GM18502 (cell line): ENCODE results near the gene PRSS3.
"Not testable (repeated sequence)": the region's sequence is repeated elsewhere in the genome, so short reads cannot be mapped to it uniquely, and the experiment has no call there.

Experiments used
- ATAC-seq: cut with Tn5 transposase; IDR thresholded peaks from one replicate; pipeline ENCODE4 v1.9.1; 2021; ENCODE audit warnings: mild to moderate bottlenecking; ENCODE audit not compliant: unreplicated experiment, poor library complexity

Gene PRSS3

DNA sequence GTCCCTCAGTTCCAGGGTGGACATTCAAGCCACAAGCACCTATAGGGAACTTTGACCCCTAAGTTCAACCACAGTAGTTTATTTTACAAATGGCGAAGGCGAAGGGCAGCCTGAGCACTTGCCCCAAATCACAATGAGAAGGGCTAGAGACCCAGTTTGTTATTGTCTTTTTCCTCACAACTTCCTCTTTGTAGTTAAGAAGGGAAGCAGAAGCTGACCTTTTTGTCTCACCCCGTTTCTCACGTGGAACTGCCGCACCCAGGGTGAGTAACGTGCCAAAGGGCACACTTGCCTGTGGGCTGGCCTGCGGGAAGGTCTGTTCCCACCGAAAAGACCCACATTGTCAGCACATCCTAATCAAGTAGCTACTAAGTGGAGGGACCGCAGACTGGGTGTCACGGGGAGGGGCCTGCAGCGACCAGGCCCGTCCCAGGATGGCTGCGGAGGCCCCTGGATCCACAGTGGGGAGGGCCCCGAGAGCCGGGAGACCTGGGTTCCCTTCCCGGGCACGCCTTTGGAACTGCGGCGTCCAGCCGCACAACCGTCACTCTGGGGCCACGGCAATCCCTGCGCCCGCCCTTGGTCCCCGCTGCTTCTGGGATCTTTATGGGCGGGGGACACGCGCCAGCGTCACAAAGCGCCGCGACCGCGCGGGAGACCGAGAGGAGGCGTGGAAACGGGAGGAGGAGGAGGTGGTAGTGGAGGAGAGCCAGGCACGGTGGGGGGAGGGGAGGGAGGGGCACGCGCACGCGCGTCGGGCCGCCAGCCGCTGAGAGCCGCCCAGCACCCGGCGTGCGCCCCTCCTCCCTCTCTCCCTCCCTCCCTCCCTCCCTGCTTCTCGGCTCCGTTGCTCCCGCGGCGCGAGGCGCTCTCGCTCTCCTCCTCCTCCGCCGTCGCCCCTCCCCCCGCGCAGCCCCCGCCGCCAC, 21.2 kb downstream of the PRSS3 start, which contains the start of gene UBE2R2:
TSS of gene UBE2R2 (plus strand) at position 834 of the 926 bp plus-strand sequence. CDS start 598 bp downstream, outside the sequence.
- peak; percentile 70 for ATAC-seq

DNA sequence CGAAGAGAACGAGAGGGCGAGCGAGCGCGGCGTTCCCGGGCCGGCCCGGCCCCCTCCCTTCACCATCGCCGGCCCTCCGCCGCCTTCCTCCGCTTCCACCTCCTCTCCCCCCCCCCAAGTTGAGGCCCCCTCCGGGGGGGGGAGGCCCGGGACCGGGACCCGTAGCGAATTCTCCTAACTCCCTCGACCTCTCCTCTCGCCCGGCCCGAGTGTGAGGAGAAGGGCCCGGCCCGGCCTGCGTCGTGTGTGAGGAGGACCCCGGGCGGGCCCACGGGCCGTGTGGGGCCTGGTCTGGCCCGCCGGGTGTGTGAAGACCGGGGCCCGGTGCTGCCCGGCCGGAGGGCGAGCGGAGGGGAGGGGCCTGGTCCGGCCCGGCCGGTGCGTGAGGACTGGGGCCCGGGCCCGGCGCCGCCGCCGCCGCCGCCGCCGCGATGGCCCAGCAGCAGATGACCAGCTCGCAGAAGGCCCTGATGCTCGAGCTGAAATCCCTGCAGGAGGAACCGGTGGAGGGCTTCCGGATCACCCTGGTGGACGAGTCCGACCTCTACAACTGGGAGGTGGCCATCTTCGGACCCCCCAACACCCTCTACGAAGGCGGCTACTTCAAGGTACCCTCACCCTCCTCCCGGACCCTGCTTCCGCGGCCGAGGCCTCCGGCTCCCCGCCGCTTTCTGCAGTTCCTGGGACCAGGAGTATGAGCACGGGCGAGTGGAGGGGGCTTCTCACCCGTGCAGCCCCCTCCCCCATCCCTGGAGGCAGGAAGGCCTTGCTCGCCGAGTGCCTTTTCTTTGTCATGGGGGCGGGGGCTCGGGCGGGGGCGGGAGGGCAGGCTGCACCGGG, 22.2 kb downstream of the PRSS3 start:
- ATAC-seq = peak; percentile 26

DNA sequence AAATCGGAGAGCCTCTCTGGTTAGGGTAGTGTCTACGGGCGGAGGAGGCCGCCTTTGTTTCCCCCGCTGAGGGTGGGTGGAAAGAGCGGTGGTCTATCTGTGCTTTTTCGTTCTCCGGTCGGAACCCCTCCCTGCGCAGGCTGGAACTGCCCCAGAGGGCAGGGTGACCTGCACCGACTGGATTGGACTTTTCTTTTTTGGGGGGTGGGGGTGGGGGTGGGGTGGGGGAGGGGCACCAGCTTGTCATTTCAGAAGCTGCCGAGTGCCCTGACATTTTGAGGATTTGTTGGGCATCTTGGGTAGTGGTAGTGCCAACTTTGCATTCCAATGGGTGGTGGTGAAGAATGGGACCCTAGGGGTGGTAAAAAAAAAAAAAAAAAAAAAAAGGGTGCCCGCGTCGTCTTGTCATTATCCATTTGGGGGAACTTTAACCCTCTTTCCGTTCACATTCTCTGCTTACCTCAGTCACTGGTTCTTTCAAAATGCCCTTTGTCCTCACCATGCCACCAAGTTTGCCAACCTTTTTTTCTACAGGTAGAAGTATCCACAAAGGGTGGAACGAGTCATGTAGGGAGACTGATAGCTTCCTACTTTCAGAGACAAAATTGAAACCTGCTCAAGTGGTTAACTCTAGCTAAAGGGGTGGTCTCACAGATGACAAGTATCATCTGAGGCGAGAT, 22.9 kb downstream of the PRSS3 start:
- no peak for ATAC-seq

DNA sequence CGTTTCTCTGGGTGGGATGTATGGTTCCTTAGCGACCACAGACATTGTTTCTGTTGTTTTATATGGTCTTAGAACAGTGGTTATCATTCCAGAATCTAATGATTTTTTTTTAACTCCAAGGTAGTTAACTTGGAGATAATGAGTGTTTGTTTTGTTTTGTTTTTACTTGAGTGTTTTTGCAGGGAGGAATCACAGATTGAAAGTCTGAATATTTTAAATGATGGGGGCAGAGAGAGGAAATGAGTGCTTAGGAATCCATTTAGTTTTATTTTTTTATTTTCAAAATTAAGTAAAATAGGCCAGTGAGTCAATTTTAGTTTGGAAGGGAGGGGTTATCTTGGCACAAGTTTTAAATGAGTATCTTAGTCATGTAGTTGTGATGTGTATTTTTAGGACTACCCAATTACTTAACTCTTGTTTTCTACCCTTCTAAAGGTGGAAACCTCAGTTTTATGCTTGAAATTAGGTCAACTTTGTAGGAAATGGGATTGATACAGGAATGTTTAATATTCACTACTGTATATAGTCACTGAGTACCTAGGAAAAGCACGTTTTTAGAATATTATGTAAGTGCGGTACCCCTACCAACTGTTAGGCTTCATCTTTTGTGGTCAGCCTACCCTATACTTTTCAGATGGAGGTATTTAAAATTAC, 23.6 kb downstream of the PRSS3 start:
- ATAC-seq = no peak

DNA sequence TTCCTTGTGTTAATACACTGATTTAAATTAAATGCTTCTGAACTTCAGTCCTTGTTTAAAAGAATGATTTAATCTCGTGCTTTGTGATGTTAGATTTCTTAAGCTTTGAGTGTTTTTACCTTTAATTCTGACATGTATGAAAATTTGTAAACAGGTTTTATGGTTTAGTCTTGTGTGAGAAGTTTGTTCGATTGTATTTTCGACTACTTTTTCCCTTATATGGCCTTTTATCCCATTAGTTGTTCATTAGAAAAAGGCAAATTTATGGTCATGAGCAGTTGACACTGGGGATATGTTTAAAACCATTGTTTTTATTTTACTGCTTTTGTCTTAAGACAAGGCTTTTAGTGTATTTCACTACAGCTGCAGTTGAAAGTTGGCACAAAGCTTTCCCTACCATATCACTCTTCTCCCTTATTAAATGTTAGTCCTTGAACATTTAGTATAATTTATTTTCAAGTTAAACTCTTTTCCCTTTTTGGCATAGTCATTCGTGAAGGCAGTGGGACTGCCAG, 24.9 kb downstream of the PRSS3 start:
- ATAC-seq = no peak

DNA sequence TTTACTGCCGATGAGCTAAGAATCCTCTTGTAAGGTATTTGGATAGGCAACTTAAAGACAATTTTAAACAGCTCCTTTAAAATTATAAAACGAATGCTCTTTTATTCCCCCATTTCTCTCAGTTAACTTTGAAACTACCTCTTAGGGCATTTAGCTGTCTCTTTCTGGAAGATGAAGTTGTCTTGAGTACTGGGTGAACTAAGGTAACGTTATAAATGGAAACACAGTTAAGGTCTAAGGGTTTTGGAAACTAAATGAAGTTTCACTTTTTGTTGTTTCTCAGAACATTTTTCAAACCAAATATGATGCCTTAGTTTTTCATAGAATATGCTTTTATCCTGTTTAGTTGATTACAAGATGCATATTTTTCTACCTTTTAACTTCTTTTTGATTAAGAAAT, 28.4 kb downstream of the PRSS3 start:
- no peak for ATAC-seq

DNA sequence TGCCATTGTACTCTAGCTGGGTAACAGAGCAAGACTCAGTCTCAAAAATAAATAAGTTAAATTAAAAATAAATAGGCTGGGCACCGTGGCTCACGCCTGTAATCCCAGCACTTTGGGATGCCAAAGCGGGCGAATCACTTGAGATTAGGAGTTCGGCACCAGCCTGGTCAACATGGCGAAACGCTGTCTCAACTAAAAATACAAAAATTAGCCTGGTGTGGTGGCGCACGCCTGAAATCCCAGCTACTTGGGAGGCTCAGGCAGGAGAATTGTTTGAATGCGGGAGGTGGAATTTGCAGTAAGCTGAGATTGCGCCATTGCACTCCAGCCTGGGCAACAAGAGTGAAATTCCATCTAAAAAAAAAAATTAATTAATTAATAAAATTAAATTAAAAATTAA, 31.9 kb downstream of the PRSS3 start:
- not testable (repeated sequence) for ATAC-seq

DNA sequence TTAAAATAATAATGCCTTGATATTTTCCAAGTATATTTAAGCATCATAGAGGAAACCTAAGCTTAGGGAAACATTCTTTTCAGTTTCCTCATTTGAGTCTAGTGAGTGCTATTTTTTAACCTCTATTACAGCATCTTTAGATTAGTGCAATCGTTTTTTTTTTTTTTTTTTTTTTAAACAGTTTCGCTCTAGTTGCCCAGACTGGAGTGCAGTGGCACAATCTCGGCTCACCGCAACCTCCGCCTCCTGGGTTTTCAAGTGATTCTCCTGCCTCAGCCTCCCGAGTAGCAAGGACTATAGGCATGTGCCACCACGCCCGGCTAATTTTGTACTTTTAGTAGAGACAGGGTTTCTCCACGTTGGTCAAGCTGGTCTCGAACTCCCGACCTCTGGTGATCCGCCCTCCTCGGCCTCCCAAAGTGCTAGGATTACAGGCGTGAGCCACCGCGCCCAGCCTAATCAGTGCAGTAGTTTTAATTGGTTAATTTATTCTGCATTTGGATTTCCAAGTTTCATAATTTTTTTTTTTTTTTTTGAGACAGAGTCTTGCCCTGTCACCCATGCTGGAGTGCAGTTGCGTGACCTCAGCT, 34.4 kb downstream of the PRSS3 start:
- ATAC-seq = not testable (repeated sequence)

DNA sequence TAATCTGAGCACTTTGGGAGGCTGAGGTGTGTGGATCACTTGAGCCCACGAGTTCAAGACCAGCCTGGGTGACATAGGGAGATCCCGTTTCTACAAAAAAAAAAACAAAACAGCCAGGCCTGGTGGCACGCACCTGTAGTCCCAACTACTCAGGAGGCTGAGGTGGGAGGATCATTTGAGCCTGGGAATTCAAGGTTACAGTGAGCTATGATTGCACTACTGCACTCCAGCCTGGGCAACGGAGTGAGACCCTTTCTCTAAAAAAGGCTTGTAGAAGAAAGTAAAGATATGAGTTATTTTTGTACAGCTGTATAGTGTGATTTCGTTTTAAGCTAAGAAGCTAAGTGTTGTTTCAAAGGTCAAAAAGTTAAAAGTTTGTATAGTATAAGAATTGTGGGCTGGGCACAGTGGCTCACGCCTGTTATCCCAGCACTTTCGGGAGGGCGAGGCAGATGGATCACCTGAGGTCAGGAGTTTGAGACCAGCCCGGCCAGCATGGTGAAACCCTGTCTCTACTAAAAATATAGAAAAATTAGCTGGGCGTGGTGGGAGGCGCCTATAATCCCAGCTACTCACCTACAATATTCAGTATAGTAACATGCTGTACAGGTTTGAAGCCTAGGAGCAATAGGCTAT, 40.4 kb downstream of the PRSS3 start:
- ATAC-seq = no peak

DNA sequence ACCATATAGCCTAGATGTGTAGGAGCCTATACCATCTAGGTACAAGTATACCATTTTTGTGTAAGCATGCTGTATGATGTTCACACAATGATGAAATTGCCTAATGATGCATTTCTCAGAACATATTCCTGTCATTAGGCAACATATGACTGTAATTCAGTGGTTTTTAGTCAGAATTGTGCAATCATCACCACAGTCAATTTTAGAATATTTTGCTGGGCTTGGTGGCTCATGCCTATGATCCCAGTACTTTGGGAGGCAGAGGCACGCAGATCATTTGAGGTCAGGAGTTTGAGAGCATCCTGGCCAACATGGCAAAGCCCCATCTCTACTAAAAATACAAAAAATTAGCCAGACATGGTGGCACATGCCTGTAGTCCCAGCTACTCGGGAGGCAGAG, 40.9 kb downstream of the PRSS3 start:
- ATAC-seq = not testable (repeated sequence)

DNA sequence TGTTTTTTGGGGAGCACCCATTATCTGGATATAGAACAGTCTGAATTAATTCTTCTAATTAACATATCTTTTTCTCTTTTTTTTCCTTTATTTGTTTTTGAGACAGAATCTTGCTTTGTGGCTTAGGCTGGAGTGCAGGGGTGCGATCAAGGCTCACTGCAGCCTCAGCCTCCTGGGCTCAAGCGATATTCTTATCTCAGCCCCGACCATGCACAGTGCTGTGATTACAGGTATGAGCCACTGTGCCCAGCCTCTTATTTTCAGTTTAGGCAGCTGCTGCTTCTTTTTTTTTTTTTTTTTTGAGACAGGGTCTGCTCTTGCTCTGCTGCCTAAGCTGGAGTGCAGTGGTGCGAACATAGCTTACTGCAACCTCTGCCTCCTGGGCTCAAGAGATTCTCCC, 41.8 kb downstream of the PRSS3 start:
- ATAC-seq = no peak

DNA sequence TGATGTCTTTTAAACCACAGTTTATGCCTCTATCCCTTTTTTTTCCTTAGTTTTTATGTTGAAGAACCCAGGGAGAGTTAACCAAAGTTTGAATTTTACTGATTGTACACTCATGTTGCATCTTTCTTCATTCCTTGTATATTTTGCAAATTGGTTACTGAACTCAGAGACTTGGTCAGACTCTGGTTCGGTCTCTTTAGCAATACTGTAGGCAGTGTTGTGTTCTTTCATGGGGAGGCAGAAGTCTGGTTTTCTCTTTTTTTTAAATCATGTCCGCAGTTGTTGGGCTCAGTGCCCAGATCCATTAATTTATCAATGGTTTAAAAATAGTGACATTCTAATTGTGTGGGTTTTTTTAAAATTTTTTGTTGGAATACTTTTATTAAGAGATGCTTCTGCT, 45.0 kb downstream of the PRSS3 start:
- no peak for ATAC-seq

DNA sequence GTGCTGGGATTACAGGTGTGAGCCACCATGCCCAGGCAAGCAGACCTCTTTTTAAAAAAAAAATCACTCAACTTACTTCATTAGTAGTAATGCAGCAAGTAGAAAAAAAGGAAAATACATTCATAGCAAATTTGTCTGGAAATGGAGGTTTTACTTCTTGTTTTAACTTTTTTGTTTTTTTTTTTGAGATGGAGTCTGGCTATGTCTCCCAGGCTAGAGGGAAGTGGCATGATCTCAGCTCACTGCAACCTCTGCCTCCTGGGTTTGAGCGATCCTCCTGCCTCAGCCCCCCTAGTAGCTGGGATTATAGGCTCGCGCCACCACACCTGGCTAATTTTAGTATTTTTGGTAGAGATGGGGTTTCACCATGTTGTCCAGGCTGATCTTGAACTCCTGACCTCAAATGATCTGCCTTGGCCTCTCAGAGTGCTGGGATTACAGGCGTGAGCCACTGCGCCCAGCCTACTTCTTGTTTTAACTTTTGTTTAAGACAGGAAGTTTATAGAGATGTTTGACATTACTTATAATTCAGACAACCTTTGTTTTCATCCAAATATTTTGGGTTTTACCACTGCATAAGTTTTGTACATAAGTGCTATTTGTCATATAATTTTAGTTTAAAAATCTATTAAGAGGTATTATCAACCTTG, 48.1 kb downstream of the PRSS3 start:
- ATAC-seq = no peak

DNA sequence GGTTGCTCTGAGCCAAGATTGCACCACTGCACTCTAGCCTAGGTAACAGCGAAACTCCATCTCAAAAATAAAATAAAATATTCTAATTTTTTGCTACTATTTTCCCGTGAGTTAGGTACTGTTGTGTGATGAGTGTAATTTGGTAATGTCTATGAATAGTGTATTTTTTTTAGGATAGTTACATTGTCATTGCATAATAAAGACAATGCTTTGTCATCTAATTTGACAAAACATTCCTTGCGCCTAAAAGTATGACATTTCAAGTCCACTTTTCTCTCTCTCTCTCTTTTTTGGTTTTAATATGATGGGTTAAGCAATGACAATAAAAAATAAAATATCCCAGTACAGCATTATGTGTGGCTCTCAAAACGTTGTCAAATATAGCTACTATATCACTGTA, 50.9 kb downstream of the PRSS3 start:
- ATAC-seq = no peak

DNA sequence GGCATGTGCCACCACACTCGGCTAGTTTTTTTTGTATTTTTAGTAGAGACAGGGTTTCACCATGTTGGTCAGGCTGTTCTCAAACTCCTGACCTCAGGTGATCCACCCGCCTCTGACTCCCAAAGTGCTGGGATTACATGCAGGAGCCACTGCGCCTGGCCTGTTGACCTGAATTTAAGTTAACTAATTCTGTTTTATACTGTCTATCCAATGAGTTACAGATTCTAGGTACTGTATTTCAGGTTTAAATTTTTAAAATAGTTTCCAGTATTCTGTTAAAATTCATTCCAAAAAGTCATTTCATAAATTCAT, 52.5 kb downstream of the PRSS3 start:
- ATAC-seq = not testable (repeated sequence)
